ENCODE measurements around the gene C10orf95. TPM values are rescaled to one million over a fixed set of nuclear protein-coding genes. Genes with fewer than 3 reads are reported as not detected.

Gene C10orf95
- total and polyA plus RNA-seq, 2 of the 13 experiments (the other 11 are each of a cell fraction or from before 2014, with no cell fraction given), result 0.05 to 0.07 TPM

GRCh38 chr10:102434394-102435132, 16.8 kb downstream of the C10orf95 start (continued):
- TF ChIP-seq, protein P1, sequence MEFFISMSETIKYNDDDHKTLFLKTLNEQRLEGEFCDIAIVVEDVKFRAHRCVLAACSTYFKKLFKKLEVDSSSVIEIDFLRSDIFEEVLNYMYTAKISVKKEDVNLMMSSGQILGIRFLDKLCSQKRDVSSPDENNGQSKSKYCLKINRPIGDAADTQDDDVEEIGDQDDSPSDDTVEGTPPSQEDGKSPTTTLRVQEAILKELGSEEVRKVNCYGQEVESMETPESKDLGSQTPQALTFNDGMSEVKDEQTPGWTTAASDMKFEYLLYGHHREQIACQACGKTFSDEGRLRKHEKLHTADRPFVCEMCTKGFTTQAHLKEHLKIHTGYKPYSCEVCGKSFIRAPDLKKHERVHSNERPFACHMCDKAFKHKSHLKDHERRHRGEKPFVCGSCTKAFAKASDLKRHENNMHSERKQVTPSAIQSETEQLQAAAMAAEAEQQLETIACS (CRISPR knock-in tag; IDR thresholded peaks at IDR 0.05), result no peak
- TF ChIP-seq ZBED4 (CRISPR knock-in tag; IDR thresholded peaks at IDR 0.05; ENCODE audit: borderline replicate concordance) (no peak), HES4 (CRISPR knock-in tag; IDR thresholded peaks at IDR 0.05; ENCODE audit: borderline replicate concordance) (no peak; the same call in 1 of the 2 replicates), SKI (IDR thresholded peaks at IDR 0.05; ENCODE audit: partially characterized antibody) (no peak), ARNTL (CRISPR knock-in tag; IDR thresholded peaks at IDR 0.05) (no peak), CREB3 (CRISPR knock-in tag; IDR thresholded peaks at IDR 0.05) (no peak), SP1 (IDR thresholded peaks at IDR 0.05) (no peak), SP1 (CRISPR knock-in tag; IDR thresholded peaks at IDR 0.05) (peak; percentile 61), TCF7 (IDR thresholded peaks at IDR 0.05; ENCODE audit: low read depth) (peak; percentile 45; the same call in 1 of the 2 replicates), ZNF230 (CRISPR knock-in tag; IDR thresholded peaks at IDR 0.05) (no peak), DRAP1 (CRISPR knock-in tag; IDR thresholded peaks at IDR 0.05) (no peak), SP4 (CRISPR knock-in tag; IDR thresholded peaks at IDR 0.05) (no peak), ZNF24 (IDR thresholded peaks at IDR 0.05) (no peak), RFXAP (CRISPR knock-in tag; IDR thresholded peaks at IDR 0.05; ENCODE audit: borderline replicate concordance) (no peak), ZBTB25 (CRISPR knock-in tag; IDR thresholded peaks at IDR 0.05) (no peak), MLLT10 (CRISPR knock-in tag; IDR thresholded peaks at IDR 0.05) (no peak), ZNF329 (CRISPR knock-in tag; IDR thresholded peaks at IDR 0.05; ENCODE audit: low read depth) (no peak), NR2F6 (IDR thresholded peaks at IDR 0.05) (peak; percentile 46; the same call in 1 of the 2 replicates), NR2F6 (CRISPR knock-in tag; IDR thresholded peaks at IDR 0.05) (peak; percentile 46; the same call in 1 of the 2 replicates), MXI1 (IDR thresholded peaks at IDR 0.05; ENCODE audit: borderline replicate concordance, low read depth, low read length) (peak; percentile 62; the same call in 1 of the 3 replicates)
- TF ChIP-seq, protein P2, sequence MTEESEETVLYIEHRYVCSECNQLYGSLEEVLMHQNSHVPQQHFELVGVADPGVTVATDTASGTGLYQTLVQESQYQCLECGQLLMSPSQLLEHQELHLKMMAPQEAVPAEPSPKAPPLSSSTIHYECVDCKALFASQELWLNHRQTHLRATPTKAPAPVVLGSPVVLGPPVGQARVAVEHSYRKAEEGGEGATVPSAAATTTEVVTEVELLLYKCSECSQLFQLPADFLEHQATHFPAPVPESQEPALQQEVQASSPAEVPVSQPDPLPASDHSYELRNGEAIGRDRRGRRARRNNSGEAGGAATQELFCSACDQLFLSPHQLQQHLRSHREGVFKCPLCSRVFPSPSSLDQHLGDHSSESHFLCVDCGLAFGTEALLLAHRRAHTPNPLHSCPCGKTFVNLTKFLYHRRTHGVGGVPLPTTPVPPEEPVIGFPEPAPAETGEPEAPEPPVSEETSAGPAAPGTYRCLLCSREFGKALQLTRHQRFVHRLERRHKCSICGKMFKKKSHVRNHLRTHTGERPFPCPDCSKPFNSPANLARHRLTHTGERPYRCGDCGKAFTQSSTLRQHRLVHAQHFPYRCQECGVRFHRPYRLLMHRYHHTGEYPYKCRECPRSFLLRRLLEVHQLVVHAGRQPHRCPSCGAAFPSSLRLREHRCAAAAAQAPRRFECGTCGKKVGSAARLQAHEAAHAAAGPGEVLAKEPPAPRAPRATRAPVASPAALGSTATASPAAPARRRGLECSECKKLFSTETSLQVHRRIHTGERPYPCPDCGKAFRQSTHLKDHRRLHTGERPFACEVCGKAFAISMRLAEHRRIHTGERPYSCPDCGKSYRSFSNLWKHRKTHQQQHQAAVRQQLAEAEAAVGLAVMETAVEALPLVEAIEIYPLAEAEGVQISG (CRISPR knock-in tag; IDR thresholded peaks at IDR 0.05), result peak; percentile 94
